Nucleus accumbens (tissue), 56 donors: ENCODE measurements around the gene NUDT7.

Source experiments
- DNase-seq, 56 donors: peaks; one replicate each; lab custom pipeline; 2025; lab: John Stamatoyannopoulos, UW

NUDT7 gene

DNA sequence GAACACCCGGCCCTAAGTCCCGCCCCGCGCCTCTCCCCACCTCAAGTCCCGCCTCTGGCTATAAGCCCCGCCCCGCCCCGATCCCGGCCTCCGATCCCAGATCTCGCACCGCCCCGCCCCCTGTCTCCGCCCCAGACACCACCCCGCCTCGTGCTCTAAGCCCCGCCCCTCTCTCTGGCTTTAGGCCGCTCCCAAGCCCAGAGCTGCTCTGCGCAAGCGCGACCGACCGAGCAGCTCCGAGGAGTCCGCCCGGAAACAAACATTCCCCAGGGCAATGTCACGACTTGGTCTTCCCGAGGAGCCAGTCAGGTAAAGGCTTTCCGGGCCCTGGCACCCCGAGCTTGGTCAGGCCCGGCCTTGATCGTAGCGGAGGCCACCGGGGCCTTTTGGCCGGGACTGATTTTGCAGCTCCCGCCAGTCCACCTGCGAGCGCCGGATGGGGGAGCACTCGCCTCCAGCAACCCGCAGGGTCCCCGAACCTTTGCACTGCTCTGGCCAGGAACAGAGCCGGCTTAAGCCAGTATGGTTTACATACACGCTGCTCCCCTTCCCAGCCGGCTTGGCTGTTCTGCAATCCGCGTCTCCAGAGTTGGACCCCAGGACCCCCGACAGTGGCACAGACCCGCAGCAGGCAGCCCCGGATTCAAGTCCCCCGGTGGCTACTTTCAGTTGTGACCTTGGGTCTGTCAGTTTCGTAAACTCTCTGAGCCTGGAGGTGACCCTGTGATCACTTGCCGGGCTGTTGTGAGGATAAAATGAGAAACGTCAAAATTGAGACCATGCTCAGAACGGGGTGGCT is at the start of gene NUDT7:
Gene NUDT7, plus strand, starts transcription at position 206 of the 799 bp plus-strand sequence. Its CDS starts 69 bp downstream, at position 275.
- DNase-seq, result peak; percentile 57 to 99 (median 95)

GRCh38 chr16:77674888-77675287 is 47.4 kb upstream of the NUDT7 start:
- DNase-seq, result no peak

GRCh38 chr16:77675464-77676324 is 46.6 kb upstream of the NUDT7 start:
- DNase-seq, result peak in 46 of 56 donors; percentile 4 to 83 (median 40)

GRCh38 chr16:77677129-77677528 is 45.2 kb upstream of the NUDT7 start:
- DNase-seq, result no peak

DNA sequence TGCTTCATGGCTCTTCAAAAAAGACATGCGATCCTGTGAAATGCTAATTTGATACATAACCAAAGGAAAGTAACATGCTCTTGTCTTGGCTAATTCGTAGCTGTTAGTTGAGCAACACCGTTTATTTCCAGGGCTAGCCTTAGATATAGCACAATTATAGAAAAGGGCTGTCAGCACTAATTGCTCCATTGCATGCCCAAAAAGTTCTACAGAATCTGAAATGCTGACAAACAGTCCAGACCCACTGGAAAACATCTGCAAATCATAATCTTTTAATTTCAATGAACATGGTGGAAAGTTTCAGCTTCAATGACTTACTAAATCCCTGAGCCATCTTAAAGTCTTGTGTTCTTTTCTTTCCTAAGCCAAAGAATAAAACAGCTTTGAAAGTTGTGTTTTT is 42.9 kb upstream of the NUDT7 start:
- no peak for DNase-seq

- no peak for DNase-seq
These were observed 42.4 kb upstream of the NUDT7 start for GRCh38 chr16:77679901-77680300.

GRCh38 chr16:77680496-77680895 is 41.8 kb upstream of the NUDT7 start:
- no peak for DNase-seq

- peak in 8 of 56 donors; percentile 3 to 48 (median 21) for DNase-seq
These were observed 39.7 kb upstream of the NUDT7 start for GRCh38 chr16:77682586-77682985.

GRCh38 chr16:77683397-77684180 is 38.7 kb upstream of the NUDT7 start:
- DNase-seq, result no peak

GRCh38 chr16:77684181-77684526 is 38.2 kb upstream of the NUDT7 start:
- DNase-seq, result peak in 6 of 56 donors; percentile 1 to 27 (median 5)

DNA sequence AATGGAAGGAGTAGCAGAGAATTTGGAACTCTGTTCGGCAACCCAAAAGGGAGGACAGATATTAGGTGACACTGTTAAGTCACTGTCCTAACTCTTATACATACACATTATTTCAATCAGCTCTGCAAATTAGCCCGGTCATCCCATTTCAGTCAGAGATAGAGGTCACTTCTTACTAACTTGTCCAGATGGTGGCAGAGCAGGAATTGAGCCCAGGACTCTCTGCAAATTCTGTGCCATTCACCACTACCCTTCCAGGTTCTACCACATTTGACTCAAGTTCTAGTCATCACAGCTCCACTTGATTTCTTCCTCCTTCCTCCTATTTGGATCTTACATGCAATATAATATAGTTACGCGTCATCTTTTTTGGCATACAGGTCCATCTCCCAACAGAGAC is 35.9 kb upstream of the NUDT7 start:
- DNase-seq, result no peak

GRCh38 chr16:77689971-77690370 is 32.3 kb upstream of the NUDT7 start:
- no peak for DNase-seq

DNA sequence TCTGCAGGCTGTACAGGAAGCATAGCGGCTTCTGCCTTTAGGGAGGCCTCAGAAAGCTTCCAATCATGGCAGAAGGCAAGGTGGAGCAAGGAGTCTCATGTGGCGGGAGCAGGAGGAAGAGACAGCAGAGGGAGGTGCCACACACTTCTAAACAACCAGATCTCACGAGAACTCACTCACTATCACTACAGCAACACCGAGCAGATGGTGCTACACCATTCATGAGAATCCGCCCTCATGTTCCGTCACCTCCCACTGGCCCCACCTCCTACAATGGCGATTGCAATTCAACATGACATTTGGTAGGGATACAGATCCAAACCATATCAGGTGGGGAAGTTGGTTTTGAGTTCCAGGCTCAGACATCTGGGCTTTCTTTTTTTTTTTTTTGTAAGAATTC is 31.9 kb upstream of the NUDT7 start:
- DNase-seq, result peak in 3 of 56 donors; percentile 4 to 15 (median 6)

- no peak for DNase-seq
These were observed 29.7 kb upstream of the NUDT7 start for GRCh38 chr16:77692612-77693011.

DNA sequence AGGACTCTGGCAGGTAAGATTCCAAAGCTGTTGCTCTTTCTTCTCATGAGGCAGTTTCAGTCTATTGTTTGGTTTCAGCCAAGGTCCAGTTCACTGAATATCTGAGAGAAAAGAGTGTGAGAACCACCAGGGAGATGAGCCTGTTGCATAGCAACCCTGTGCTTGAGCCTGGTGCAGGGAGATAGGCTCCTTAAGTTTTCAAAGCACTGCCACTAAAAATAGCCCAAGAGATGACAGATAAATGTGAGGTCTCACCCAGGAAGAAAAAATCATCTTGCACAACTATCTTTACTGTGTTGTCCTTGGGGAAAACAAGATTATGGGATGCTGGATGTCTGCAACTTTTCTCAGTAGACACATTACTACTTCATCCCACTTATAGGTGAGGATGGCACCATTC is 26.2 kb upstream of the NUDT7 start:
- peak in 8 of 56 donors; percentile 2 to 38 (median 5) for DNase-seq

DNA sequence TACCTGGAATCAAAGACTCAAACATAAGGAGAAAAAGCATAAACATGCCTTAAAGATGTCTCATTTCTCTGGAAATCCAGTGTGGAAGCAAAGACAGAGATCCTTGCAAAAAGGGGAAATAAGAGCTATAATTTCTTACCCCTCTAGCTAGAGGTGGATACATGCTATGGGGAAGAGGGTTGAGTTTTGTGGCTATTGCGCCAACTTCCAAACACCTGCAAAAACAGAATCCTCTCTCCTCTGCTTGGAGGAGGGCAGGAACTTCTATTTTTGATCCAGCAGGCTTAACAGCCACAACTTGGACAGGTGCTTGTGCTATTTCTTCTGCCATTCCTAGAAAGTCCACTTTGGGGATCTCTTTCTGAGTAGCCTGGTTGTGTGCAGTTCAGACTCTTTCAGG is 21.5 kb upstream of the NUDT7 start:
- DNase-seq, result no peak

DNA sequence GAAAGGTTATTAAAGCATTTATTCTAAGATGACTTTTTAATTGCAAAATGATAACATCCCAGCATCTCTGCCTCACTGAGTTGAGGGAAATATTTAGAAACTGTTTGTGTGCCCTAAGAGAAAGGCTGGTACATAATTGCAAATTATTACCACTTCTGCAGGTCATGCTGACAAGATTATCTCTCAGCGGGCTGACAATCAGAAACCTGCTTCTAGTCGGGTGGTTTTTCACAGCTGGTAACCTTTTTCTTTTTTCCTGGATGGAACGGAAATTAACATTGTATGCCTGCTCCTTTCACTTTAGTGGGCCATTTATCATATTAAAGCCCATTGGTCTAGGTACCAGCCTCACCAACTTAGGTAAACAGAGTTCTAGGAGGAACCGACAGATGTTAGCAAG is 17.0 kb upstream of the NUDT7 start:
- DNase-seq, result no peak

GRCh38 chr16:77711179-77711578 is 11.1 kb upstream of the NUDT7 start:
- DNase-seq, result no peak

DNA sequence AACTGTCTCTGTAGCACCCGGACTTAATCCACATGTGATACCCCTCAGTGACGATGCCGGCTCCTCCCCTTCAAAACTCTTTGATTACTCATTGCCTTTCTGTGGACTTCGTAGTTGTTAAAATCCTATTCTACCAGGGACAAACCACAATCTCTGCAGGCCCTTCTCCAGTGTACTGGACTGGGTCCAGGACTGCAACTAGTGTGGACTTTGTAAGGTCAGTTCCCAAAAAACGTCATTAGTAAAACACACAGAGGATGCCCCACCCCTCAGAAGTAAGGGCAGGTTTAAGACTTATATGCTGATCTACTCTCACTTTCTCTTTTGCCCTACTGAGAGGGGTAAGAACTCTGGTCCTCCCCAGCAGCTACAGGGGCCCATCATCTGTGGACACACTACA is 10.5 kb upstream of the NUDT7 start:
- no peak for DNase-seq

DNA sequence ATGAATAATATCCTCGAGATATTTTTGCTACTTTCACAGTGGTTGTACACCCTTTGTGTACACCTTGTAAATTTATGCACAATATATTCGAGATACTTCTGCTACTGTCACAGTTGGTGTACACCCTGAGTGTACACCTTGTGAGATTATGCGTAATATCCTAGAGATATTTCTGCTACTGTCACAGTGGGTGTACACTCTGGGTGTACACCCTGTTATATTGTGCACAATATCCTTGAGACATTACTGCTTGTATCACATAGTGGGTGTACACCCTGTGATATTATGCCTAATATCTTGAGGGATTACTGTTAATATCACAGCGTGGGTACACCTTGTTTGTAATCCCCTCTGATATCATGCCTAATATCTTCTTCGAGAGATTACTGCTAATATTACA is 7.2 kb upstream of the NUDT7 start:
- no peak for DNase-seq
